HEK293 (cell line): ENCODE results near the gene NFIB.

Source experiments
- CTCF ChIA-PET: fragments of 350-600 bp; formaldehyde crosslinking; extraction: SDS; loops from one replicate; lab custom pipeline; 2021; ENCODE audit warnings: antibody characterized with exemption; lab: Yijun Ruan, JAX
- POLR2A ChIA-PET: fragments of 300-600 bp; formaldehyde crosslinking; extraction: SDS; loops from one replicate; lab custom pipeline; 2020; ENCODE audit warnings: antibody characterized with exemption, inconsistent platforms; lab: Yijun Ruan, JAX
- H3K27ac ChIP-seq: fragments of 200-500 bp; sonication (Bioruptor generic); 2 replicates; pipeline ENCODE4 v1.5.1; 2014; ENCODE audit warnings: low read depth, low read length, control low read depth, inconsistent platforms; ENCODE audit errors: extremely low read depth
- H3K36me3 ChIP-seq, 2 experiments: fragments of 200-500 bp in 1 of 2; sonication (Bioruptor generic) in 1 of 2; 1 replicate in 1 of 2; 2 replicates in 1 of 2; pipeline ENCODE4 v1.5.1; 2014 to 2017; ENCODE audit warnings: inconsistent platforms in 2 of 2, low read length in 2 of 2; ENCODE audit not compliant: control insufficient read depth in 2 of 2, insufficient read depth in 1 of 2
- H3K4me1 ChIP-seq: fragments of 200-500 bp; sonication (Bioruptor generic); 2 replicates; pipeline ENCODE4 v1.5.1; 2014; ENCODE audit warnings: mild to moderate bottlenecking, low read length, inconsistent platforms; ENCODE audit not compliant: control insufficient read depth, insufficient read depth
- H3K4me3 ChIP-seq: 2 replicates; pipeline ENCODE4 v1.5.1; 2011; ENCODE audit warnings: low read depth, mild to moderate bottlenecking, control low read depth, low read length, moderate library complexity
- H3K9me3 ChIP-seq: fragments of 200-500 bp; sonication (Bioruptor generic); 2 replicates; pipeline ENCODE4 v1.5.1; 2014; ENCODE audit warnings: low read depth, low read length, inconsistent platforms; ENCODE audit not compliant: control insufficient read depth, insufficient read depth
- KLF16 ChIP-seq: fragments of 450-650 bp; formaldehyde crosslinking; IDR thresholded peaks from 2 replicates; pipeline ENCODE4 v1.5.1; 2017; ENCODE audit warnings: missing biosample characterization, missing genetic modification characterization
- MZF1 ChIP-seq: fragments of 450-650 bp; formaldehyde crosslinking; IDR thresholded peaks from 2 replicates; pipeline ENCODE4 v1.5.1; 2017; ENCODE audit warnings: missing biosample characterization, missing genetic modification characterization, borderline replicate concordance
- SETDB1 ChIP-seq: IDR thresholded peaks from one replicate; pipeline ENCODE4 v1.6.1; 2017; ENCODE audit warnings: mild to moderate bottlenecking, low read length, moderate library complexity, mixed read lengths; ENCODE audit not compliant: insufficient read length
- TRIM28 ChIP-seq: IDR thresholded peaks from 2 replicates; pipeline ENCODE4 v1.6.1; 2011; ENCODE audit warnings: low read length, control low read depth, borderline replicate concordance
- ZBTB17 ChIP-seq: fragments of 450-650 bp; formaldehyde crosslinking; IDR thresholded peaks from 2 replicates; pipeline ENCODE4 v1.5.1; 2016; ENCODE audit warnings: missing biosample characterization, missing genetic modification characterization
- ZNF10 ChIP-seq: fragments of 450-650 bp; formaldehyde crosslinking; IDR thresholded peaks from 2 replicates; pipeline ENCODE4 v1.5.1; 2017; ENCODE audit warnings: missing biosample characterization, missing genetic modification characterization
- ZNF133 ChIP-seq: fragments of 450-650 bp; formaldehyde crosslinking; IDR thresholded peaks from 2 replicates; pipeline ENCODE4 v1.5.1; 2016; ENCODE audit warnings: missing biosample characterization, missing genetic modification characterization
- ZNF335 ChIP-seq: fragments of 450-650 bp; formaldehyde crosslinking; conservative IDR thresholded peaks from 2 replicates; pipeline ENCODE4 v1.5.1; 2016; ENCODE audit warnings: missing biosample characterization, missing genetic modification characterization
- ZNF354C ChIP-seq: fragments of 450-650 bp; formaldehyde crosslinking; IDR thresholded peaks from 2 replicates; pipeline ENCODE4 v1.5.1; 2016; ENCODE audit warnings: missing biosample characterization, missing genetic modification characterization, low read depth, borderline replicate concordance
- ZNF366 ChIP-seq: fragments of 450-650 bp; formaldehyde crosslinking; conservative IDR thresholded peaks from 2 replicates; pipeline ENCODE4 v1.5.1; 2016; ENCODE audit warnings: missing biosample characterization, missing genetic modification characterization
- ZNF433 ChIP-seq: fragments of 450-650 bp; formaldehyde crosslinking; IDR thresholded peaks from 2 replicates; pipeline ENCODE4 v1.5.1; 2016; ENCODE audit warnings: missing biosample characterization, missing genetic modification characterization, low read depth
- ZNF510 ChIP-seq: fragments of 450-650 bp; formaldehyde crosslinking; IDR thresholded peaks from 2 replicates; pipeline ENCODE4 v1.5.1; 2018; ENCODE audit warnings: mild to moderate bottlenecking, missing genetic modification characterization, missing biosample characterization; ENCODE audit not compliant: insufficient replicate concordance
- ZNF544 ChIP-seq: fragments of 450-650 bp; formaldehyde crosslinking; IDR thresholded peaks from 2 replicates; pipeline ENCODE4 v1.5.0; 2017; ENCODE audit warnings: missing biosample characterization, missing genetic modification characterization
- ZNF555 ChIP-seq: fragments of 450-650 bp; formaldehyde crosslinking; conservative IDR thresholded peaks from 2 replicates; pipeline ENCODE4 v1.5.1; 2017; ENCODE audit warnings: missing biosample characterization, mild to moderate bottlenecking, missing genetic modification characterization, inconsistent platforms
- ZNF837 ChIP-seq: fragments of 450-650 bp; formaldehyde crosslinking; IDR thresholded peaks from 2 replicates; pipeline ENCODE4 v1.5.1; 2016; ENCODE audit warnings: missing biosample characterization, missing genetic modification characterization
- ZSCAN30 ChIP-seq: fragments of 450-650 bp; IDR thresholded peaks from 2 replicates; pipeline ENCODE4 v1.5.1; 2018; ENCODE audit warnings: missing biosample characterization, mild to moderate bottlenecking, missing genetic modification characterization, moderate library complexity
- TF ChIP-seq, protein P1 (sequence below): sonication (generic); formaldehyde crosslinking; IDR thresholded peaks from 2 replicates; pipeline ENCODE4 v1.8.1; 2022; ENCODE audit warnings: mild to moderate bottlenecking, moderate library complexity, missing genetic modification reagents
- TF ChIP-seq, protein P2 (sequence below): fragments of 450-650 bp; formaldehyde crosslinking; IDR thresholded peaks from 2 replicates; pipeline ENCODE4 v1.5.1; 2016; ENCODE audit warnings: missing biosample characterization, missing genetic modification characterization, borderline replicate concordance
- TF ChIP-seq, protein P3 (sequence below): fragments of 450-650 bp; formaldehyde crosslinking; IDR thresholded peaks from 2 replicates; pipeline ENCODE4 v1.5.1; 2016; ENCODE audit warnings: missing biosample characterization, missing genetic modification characterization
- TF ChIP-seq, protein P4 (sequence below): fragments of 450-650 bp; formaldehyde crosslinking; optimal IDR thresholded peaks from 2 replicates; pipeline ENCODE3; 2016; ENCODE audit warnings: missing biosample characterization, mild to moderate bottlenecking, missing genetic modification characterization
- TF ChIP-seq, protein P5 (sequence below): fragments of 450-650 bp; formaldehyde crosslinking; IDR thresholded peaks from 2 replicates; pipeline ENCODE4 v1.5.1; 2016; ENCODE audit warnings: missing biosample characterization, missing genetic modification characterization
- TF ChIP-seq, protein P6 (sequence below): fragments of 450-650 bp; formaldehyde crosslinking; IDR thresholded peaks from 2 replicates; pipeline ENCODE4 v1.5.1; 2016; ENCODE audit warnings: missing biosample characterization, missing genetic modification characterization

NFIB gene

DNA sequence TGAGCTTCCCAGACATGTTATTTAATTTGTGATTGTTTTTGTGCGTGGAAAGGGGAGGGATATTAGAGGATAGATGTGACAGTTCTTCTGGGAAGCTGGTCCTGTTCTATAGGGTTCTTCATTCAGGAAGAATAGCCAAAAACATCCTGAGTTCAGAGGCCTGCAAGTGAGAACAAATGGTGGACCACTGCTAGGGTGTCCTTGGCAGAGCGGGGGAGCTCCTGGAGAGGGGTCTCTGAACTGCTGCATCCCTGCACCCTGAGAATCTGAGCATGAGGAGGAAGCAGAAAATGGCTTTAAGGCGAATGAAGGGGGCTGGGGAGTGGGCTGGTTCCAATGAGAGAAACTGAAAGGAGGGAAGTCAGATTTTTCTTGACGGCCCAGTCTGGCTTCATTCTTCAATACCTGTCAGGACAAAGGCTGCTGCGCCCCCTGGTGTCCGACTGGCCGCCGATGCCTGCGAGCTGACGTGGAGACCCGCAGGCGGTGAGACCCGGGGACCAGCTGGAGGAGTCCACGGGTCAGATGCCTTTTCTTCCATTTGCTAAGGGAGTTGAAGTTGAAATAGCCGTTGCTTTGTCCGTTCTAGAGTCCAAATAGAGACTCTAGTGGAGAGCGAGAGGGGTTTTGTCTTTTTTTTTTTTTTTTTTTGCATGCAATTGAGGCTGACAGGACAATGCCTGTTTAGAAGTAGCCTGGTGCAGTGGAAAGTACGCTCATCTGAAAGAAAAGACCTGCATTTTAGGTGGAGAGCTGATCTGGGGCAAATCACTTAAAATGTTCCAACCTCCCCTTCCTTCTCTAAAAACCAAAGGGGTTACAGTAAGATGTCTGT lies 39.5 kb upstream of the NFIB start:
- H3K27ac ChIP-seq, result peak overlapping the region; percentile 28; the same call in 1 of the 2 replicates
- TF ChIP-seq ZNF544, result no peak
- no peak for TF ChIP-seq ZNF10
- TF ChIP-seq, protein P1, sequence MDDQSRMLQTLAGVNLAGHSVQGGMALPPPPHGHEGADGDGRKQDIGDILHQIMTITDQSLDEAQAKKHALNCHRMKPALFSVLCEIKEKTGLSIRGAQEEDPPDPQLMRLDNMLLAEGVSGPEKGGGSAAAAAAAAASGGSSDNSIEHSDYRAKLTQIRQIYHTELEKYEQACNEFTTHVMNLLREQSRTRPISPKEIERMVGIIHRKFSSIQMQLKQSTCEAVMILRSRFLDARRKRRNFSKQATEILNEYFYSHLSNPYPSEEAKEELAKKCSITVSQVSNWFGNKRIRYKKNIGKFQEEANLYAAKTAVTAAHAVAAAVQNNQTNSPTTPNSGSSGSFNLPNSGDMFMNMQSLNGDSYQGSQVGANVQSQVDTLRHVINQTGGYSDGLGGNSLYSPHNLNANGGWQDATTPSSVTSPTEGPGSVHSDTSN (CRISPR knock-in tag), result peak; percentile 45; the same call in 1 of the 2 replicates
- peak; percentile 44; the same call in 1 of the 2 replicates for TF ChIP-seq ZSCAN30 (tag by site-specific recombination)
- no peak for TF ChIP-seq KLF16
- no peak for TF ChIP-seq SETDB1
- TF ChIP-seq ZNF335 (tag by site-specific recombination), result peak; percentile 90
- TF ChIP-seq, protein P2, sequence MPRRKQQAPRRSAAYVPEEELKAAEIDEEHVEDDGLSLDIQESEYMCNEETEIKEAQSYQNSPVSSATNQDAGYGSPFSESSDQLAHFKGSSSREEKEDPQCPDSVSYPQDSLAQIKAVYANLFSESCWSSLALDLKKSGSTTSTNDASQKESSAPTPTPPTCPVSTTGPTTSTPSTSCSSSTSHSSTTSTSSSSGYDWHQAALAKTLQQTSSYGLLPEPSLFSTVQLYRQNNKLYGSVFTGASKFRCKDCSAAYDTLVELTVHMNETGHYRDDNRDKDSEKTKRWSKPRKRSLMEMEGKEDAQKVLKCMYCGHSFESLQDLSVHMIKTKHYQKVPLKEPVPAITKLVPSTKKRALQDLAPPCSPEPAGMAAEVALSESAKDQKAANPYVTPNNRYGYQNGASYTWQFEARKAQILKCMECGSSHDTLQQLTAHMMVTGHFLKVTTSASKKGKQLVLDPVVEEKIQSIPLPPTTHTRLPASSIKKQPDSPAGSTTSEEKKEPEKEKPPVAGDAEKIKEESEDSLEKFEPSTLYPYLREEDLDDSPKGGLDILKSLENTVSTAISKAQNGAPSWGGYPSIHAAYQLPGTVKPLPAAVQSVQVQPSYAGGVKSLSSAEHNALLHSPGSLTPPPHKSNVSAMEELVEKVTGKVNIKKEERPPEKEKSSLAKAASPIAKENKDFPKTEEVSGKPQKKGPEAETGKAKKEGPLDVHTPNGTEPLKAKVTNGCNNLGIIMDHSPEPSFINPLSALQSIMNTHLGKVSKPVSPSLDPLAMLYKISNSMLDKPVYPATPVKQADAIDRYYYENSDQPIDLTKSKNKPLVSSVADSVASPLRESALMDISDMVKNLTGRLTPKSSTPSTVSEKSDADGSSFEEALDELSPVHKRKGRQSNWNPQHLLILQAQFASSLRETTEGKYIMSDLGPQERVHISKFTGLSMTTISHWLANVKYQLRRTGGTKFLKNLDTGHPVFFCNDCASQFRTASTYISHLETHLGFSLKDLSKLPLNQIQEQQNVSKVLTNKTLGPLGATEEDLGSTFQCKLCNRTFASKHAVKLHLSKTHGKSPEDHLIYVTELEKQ (tag by site-specific recombination), result no peak
- no peak for TF ChIP-seq ZNF133 (tag by site-specific recombination)
- TF ChIP-seq, protein P3, sequence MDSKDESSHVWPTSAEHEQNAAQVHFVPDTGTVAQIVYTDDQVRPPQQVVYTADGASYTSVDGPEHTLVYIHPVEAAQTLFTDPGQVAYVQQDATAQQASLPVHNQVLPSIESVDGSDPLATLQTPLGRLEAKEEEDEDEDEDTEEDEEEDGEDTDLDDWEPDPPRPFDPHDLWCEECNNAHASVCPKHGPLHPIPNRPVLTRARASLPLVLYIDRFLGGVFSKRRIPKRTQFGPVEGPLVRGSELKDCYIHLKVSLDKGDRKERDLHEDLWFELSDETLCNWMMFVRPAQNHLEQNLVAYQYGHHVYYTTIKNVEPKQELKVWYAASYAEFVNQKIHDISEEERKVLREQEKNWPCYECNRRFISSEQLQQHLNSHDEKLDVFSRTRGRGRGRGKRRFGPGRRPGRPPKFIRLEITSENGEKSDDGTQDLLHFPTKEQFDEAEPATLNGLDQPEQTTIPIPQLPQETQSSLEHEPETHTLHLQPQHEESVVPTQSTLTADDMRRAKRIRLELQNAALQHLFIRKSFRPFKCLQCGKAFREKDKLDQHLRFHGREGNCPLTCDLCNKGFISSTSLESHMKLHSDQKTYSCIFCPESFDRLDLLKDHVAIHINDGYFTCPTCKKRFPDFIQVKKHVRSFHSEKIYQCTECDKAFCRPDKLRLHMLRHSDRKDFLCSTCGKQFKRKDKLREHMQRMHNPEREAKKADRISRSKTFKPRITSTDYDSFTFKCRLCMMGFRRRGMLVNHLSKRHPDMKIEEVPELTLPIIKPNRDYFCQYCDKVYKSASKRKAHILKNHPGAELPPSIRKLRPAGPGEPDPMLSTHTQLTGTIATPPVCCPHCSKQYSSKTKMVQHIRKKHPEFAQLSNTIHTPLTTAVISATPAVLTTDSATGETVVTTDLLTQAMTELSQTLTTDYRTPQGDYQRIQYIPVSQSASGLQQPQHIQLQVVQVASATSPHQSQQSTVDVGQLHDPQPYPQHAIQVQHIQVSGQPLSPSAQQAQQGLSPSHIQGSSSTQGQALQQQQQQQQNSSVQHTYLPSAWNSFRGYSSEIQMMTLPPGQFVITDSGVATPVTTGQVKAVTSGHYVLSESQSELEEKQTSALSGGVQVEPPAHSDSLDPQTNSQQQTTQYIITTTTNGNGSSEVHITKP (tag by site-specific recombination), result peak; percentile 51
- TF ChIP-seq, protein P4, sequence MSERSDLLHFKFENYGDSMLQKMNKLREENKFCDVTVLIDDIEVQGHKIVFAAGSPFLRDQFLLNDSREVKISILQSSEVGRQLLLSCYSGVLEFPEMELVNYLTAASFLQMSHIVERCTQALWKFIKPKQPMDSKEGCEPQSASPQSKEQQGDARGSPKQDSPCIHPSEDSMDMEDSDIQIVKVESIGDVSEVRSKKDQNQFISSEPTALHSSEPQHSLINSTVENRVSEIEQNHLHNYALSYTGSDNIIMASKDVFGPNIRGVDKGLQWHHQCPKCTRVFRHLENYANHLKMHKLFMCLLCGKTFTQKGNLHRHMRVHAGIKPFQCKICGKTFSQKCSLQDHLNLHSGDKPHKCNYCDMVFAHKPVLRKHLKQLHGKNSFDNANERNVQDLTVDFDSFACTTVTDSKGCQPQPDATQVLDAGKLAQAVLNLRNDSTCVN, result peak; percentile 12
- no peak for TF ChIP-seq ZBTB17
- peak; percentile 53; the same call in 1 of the 2 replicates for TF ChIP-seq ZNF366 (tag by site-specific recombination)
- no peak for TF ChIP-seq ZNF433 (tag by site-specific recombination)
- TF ChIP-seq, protein P5, sequence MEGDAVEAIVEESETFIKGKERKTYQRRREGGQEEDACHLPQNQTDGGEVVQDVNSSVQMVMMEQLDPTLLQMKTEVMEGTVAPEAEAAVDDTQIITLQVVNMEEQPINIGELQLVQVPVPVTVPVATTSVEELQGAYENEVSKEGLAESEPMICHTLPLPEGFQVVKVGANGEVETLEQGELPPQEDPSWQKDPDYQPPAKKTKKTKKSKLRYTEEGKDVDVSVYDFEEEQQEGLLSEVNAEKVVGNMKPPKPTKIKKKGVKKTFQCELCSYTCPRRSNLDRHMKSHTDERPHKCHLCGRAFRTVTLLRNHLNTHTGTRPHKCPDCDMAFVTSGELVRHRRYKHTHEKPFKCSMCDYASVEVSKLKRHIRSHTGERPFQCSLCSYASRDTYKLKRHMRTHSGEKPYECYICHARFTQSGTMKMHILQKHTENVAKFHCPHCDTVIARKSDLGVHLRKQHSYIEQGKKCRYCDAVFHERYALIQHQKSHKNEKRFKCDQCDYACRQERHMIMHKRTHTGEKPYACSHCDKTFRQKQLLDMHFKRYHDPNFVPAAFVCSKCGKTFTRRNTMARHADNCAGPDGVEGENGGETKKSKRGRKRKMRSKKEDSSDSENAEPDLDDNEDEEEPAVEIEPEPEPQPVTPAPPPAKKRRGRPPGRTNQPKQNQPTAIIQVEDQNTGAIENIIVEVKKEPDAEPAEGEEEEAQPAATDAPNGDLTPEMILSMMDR (tag by site-specific recombination), result peak; percentile 81
- no peak for TF ChIP-seq TRIM28
- no peak for TF ChIP-seq MZF1 (tag by site-specific recombination)
- no peak for TF ChIP-seq ZNF837 (tag by site-specific recombination)
- TF ChIP-seq ZNF354C (tag by site-specific recombination), result no peak
- no peak for TF ChIP-seq ZNF510 (tag by site-specific recombination)
- no peak for TF ChIP-seq ZNF555
- TF ChIP-seq, protein P6, sequence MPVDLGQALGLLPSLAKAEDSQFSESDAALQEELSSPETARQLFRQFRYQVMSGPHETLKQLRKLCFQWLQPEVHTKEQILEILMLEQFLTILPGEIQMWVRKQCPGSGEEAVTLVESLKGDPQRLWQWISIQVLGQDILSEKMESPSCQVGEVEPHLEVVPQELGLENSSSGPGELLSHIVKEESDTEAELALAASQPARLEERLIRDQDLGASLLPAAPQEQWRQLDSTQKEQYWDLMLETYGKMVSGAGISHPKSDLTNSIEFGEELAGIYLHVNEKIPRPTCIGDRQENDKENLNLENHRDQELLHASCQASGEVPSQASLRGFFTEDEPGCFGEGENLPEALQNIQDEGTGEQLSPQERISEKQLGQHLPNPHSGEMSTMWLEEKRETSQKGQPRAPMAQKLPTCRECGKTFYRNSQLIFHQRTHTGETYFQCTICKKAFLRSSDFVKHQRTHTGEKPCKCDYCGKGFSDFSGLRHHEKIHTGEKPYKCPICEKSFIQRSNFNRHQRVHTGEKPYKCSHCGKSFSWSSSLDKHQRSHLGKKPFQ (tag by site-specific recombination), result no peak; the same call in 1 of the 2 replicates

More for the DNA sequence above, 39.5 kb upstream of the NFIB start:
- POLR2A ChIA-PET, result interaction anchor here (0.7 to 2.5 kb wide), 8 partner anchors 9 to 385 kb away, joined by 3 to 11 read pairs (median 6); partner anchors contain the start of gene NFIB
- Histone ChIP-seq H3K36me3 (no peaks in the 10 kb centered on the region), H3K9me3 (no peaks in the 10 kb centered on the region), H3K4me1 (peaks cover 3% of the 10 kb centered on the region; the same call in 1 of the 2 replicates), H3K4me3 (no peak overlapping the region)
- CTCF ChIA-PET, result interaction anchor here (0.6 to 3.5 kb wide), 75 partner anchors 9 to 1651 kb away, joined by 3 to 38 read pairs (median 4); no protein-coding TSS in a partner anchor
